Heart right ventricle (tissue), 16 donors: ENCODE data around the gene MRPL4. TPM values are rescaled to one million over a fixed set of nuclear protein-coding genes. Genes with fewer than 3 reads are reported as not detected.
"Not testable (repeated sequence)": the region's sequence is repeated elsewhere in the genome, so short reads cannot be mapped to it uniquely, and the experiment has no call there.

Experiments
- ATAC-seq, 8 donors: fragments of 200-7000 bp; cut with Tn5 transposase; one replicate each; pipeline ENCODE4 v1.9.1; 2020; ENCODE audit warnings: mild to moderate bottlenecking in 8 of 8, moderate library complexity in 8 of 8, moderate number of reproducible peaks in 1 of 8
- DNase-seq, 2 donors: peaks; one replicate each; pipeline ENCODE4 v3.0.0-alpha.2; 2020
- H3K27ac ChIP-seq, 10 donors: fragments of 200-600 bp; sonication (generic) in 2 of 10; one replicate each; pipeline versions ENCODE4 v1.5.0 to v1.8.0; 2020 to 2022; ENCODE audit warnings: mild to moderate bottlenecking in 3 of 10
- H3K27me3 ChIP-seq, 7 donors: fragments of 200-600 bp; one replicate each; pipeline ENCODE4 v1.8.0; 2021 to 2022; ENCODE audit warnings: mild to moderate bottlenecking in 2 of 7
- H3K36me3 ChIP-seq, 9 donors: fragments of 200-600 bp; sonication (generic) in 1 of 9; one replicate each; pipeline versions ENCODE4 v1.5.0 to v1.8.0; 2020 to 2022; ENCODE audit warnings: mild to moderate bottlenecking in 2 of 9
- H3K4me1 ChIP-seq, 9 donors: fragments of 200-600 bp; sonication (generic) in 1 of 9; one replicate each; pipeline versions ENCODE4 v1.5.0 to v1.8.0; 2020 to 2022; ENCODE audit warnings: mild to moderate bottlenecking in 4 of 9
- H3K4me3 ChIP-seq, 10 donors: fragments of 200-600 bp; sonication (generic) in 2 of 10; one replicate each; pipeline versions ENCODE4 v1.5.0 to v1.8.0; 2020 to 2022; ENCODE audit warnings: mild to moderate bottlenecking in 7 of 10, moderate library complexity in 2 of 10
- H3K9me3 ChIP-seq, 11 donors: fragments of 200-600 bp in 10 of 11; sonication (generic) in 2 of 11; one replicate each; pipeline versions ENCODE4 v1.5.0 to v1.8.0; 2013 to 2022; ENCODE audit warnings: mild to moderate bottlenecking in 2 of 11, control low read depth in 1 of 11, moderate library complexity in 1 of 11
- WGBS, 2 donors: extraction: QIAGEN DNeasy Blood & Tissue Kit; methylation state at CpG; one replicate each; pipeline ENCODE4 v1.1.7; 2013; ENCODE audit warnings: inconsistent platforms in 1 of 2; 5-methylcytosine and 5-hydroxymethylcytosine counted together
- intact Hi-C, 10 donors: fragments of 100-400 bp; cut with DNase I; formaldehyde crosslinking; loops; one replicate each; pipeline versions ENCODE4 v1.11.1 to v1.14.2; 2022
- polyA plus RNA-seq, 2 donors: library from polyadenylated mRNA; stranded (reverse); fragments of 200-250 nt; gene quantifications; one replicate each; pipeline ENCODE4 v1.2.3, GENCODE V29; 2013
- total RNA-seq, 10 donors: library from RNA; stranded (reverse); fragmentation: NEBNext Ultra II Directional in 3 of 10; extraction: Animal tissue kit (Norgen Biotek cat#: 25700) in 3 of 10; gene quantifications; one replicate each; pipeline versions ENCODE4 v1.2.1 to v1.2.4, GENCODE V29; 2021 to 2023
- TF ChIP-seq, protein P1 (sequence below), 9 donors: fragments of 200-600 bp; sonication (generic) in 2 of 9; IDR thresholded peaks; one replicate each; pipeline versions ENCODE4 v1.5.0 to v1.8.0; 2021 to 2022; ENCODE audit warnings: antibody characterized with exemption in 9 of 9, mild to moderate bottlenecking in 5 of 9, moderate library complexity in 1 of 9
- donor health status: Arrhythmogenic right ventricular cardiomyopathy.
- donor health status: ischemic (EF 13 %, LVEDD 7.1; RV severe dilation, severe dysfunction).
- donor health status: healthy with polysubstance abuse.
- donor health status: DM: no; HTN: yes; CAD: no.
- donor health status: DM: no; HTN: no; CAD: no.
- donor health status: ischemic (EF 25% LVEDD 6.9; RV normal size, moderate dysfunction).
- donor health status: ischemic (EF 25% LVEDD 5.7; RV mildly dilated, moderate dysfunction).
- donor health status: healthy.
- donor health status: DM: yes; HTN: yes; CAD: no.
- donor health status: Ischemic cardiomyopathy.
- donor health status: ischemic (EF 35%, LVEDD 5.7; RV mildly dilated, moderate dysfunction).
- donor health status: nonischemic (EF 11% LVEDD 7.7; RV severe dilation, severe dysfunction).
- donor health status: DM: yes; HTN: yes; CAD: no.
- donor health status: PGD.
- donor health status: ischemic (EF 29% LVEDD 5.4; RV normal size, mild dysfunction).
- donor health status: nonischemic (EF 23%, LVEDD 6.1; RV moderate dilation, normal function).

MRPL4 gene
- total and polyA plus RNA-seq, 12 donors = 29.0 to 101 (median 69.0) TPM

DNA sequence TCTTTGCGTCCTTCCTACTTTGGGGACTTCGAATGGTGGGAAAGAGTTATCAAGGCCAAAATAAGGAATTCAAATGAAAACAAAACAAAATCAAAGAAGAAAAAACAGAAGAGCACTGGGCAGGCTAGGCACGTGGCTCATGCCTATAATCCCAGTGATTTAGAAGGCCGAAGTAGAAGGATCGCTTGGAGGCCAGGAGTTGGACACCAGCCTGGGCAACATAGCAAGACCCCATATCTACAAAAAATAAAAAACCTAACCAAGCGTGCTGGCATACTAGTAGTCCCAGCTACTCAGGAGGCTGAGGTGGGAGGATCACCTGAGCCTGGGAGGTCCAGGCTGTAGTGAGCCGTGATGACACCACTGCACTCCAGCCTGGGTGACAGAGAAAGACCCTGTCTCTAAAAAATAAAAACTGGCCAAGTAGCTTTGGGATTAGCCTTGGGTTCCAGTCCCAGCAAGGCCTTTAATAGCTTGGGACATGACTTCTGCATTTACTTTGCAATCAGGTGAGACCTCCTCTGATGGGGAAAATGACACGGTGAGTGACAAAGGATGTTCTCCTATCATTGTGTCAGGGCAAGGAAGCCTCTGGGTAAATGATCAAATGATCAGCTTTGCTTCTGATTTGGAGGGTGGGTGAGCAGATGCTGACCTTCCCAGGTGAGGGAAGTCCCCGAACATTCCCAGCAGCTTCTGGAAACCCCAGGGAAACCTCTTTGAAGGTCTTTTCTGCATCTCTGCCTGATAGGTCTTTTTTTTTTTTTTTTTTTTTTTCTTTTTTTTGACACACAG lies 26.0 kb downstream of the MRPL4 start:
- intact Hi-C loops = loop anchor here in 2 of 10 donors (10.0 kb wide), 1 partner anchor 57 kb away; the partner anchor contains the start of genes ICAM3 (in 2 of the 2) and RAVER1 (in 2 of the 2)
- WGBS, 2 donors = 92% methylated on average over 9 of the region's 9 CpGs
- H3K36me3 ChIP-seq = peaks cover 0 to 97% (median 4%) of the 10 kb centered on the region in 9 donors
- ATAC-seq = no peak
- DNase-seq = no peak
- H3K9me3 ChIP-seq = no peaks in the 10 kb centered on the region
- no peaks in the 10 kb centered on the region for H3K27me3 ChIP-seq
- H3K27ac ChIP-seq = no peak overlapping the region
- peaks cover 0 to 42% (median 0%) of the 10 kb centered on the region in 9 donors for H3K4me1 ChIP-seq
- no peak overlapping the region for H3K4me3 ChIP-seq
- TF ChIP-seq, protein P1, sequence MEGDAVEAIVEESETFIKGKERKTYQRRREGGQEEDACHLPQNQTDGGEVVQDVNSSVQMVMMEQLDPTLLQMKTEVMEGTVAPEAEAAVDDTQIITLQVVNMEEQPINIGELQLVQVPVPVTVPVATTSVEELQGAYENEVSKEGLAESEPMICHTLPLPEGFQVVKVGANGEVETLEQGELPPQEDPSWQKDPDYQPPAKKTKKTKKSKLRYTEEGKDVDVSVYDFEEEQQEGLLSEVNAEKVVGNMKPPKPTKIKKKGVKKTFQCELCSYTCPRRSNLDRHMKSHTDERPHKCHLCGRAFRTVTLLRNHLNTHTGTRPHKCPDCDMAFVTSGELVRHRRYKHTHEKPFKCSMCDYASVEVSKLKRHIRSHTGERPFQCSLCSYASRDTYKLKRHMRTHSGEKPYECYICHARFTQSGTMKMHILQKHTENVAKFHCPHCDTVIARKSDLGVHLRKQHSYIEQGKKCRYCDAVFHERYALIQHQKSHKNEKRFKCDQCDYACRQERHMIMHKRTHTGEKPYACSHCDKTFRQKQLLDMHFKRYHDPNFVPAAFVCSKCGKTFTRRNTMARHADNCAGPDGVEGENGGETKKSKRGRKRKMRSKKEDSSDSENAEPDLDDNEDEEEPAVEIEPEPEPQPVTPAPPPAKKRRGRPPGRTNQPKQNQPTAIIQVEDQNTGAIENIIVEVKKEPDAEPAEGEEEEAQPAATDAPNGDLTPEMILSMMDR (IDR thresholded peaks at IDR 0.05) = no peak

DNA sequence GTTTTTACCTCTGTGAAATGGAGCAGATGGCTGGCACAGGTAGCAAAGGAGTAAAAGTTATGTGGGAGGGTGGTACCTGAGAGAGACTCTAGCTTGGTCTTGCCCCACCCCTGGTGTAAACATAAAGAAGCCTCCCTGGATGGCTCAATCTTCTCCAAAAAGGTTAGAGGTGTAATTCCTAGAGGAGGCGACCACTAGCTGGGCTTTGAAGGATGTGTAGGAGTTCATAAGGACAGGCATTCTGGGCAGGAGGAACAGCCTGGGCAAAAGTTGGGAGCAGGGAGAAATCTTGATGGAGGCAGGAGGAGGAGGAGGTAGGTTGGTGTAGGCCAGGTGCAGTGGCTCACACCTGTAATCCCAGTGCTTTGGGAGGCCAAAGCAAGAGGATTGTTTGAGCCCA lies 26.9 kb downstream of the MRPL4 start:
- no peak overlapping the region for H3K4me3 ChIP-seq
- no peak overlapping the region for H3K27ac ChIP-seq
- ATAC-seq = no peak
- H3K27me3 ChIP-seq = no peaks in the 10 kb centered on the region
- WGBS, 2 donors = 94 to 96% methylated on average over 1 of the region's 1 CpG
- peaks cover 0 to 37% (median 0%) of the 10 kb centered on the region in 9 donors for H3K4me1 ChIP-seq
- no peaks in the 10 kb centered on the region for H3K9me3 ChIP-seq
- DNase-seq = no peak
- H3K36me3 ChIP-seq = peaks cover 0 to 100% (median 8%) of the 10 kb centered on the region in 9 donors
- intact Hi-C loops = loop anchor here in 2 of 10 donors (10.0 kb wide), 1 partner anchor 56 kb away; the partner anchor contains the start of genes ICAM3 (in 2 of the 2) and RAVER1 (in 2 of the 2)
- TF ChIP-seq, protein P1 (IDR thresholded peaks at IDR 0.05) = no peak

DNA sequence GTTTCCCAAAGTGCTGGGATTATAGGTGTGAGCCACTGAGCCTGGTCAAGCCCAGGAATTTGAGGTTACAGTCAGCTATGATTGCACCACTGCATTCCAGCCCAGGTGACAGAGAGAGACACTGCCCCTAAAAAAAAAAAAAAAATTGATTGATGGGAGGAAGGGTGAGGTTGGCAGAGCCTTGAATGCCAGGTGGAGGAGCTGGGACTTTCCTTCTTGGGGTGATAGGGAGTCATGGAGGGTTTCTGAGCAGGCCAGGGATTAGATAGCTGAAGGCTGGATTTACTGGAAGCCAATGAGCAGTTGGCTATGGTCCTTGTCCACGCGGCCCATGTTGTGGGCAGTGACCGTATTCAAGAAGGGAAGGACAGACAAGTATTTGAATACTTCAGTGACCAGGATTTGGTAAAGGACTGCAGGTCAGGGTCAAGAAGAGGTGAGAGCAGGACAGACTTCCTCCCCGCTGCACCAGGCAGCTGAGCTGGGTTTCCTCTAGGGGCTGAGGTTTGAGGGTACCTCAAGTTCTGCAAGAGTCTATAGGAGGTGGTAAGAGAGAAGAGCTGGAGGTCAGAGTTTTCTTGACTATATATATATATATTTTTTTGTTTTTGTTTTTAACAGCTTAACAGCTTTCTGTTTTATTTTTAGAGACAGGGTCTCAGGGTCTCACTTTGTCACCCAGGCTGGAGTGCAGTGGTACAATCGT lies 27.9 kb downstream of the MRPL4 start:
- intact Hi-C loops = loop anchor here in 2 of 10 donors (10.0 kb wide), 1 partner anchor 55 kb away; the partner anchor contains the start of genes ICAM3 (in 2 of the 2) and RAVER1 (in 2 of the 2)
- 84 to 86% methylated on average over 5 of the region's 5 CpGs for WGBS, 2 donors
- TF ChIP-seq, protein P1 (IDR thresholded peaks at IDR 0.05) = no peak
- ATAC-seq (no peak), DNase-seq (no peak)
- Histone ChIP-seq H3K36me3 (peaks cover 0 to 100% (median 17%) of the 10 kb centered on the region in 9 donors), H3K4me3 (no peak overlapping the region), H3K9me3 (no peaks in the 10 kb centered on the region), H3K27ac (no peak overlapping the region), H3K27me3 (no peaks in the 10 kb centered on the region), H3K4me1 (peaks cover 0 to 29% (median 0%) of the 10 kb centered on the region in 9 donors)

DNA sequence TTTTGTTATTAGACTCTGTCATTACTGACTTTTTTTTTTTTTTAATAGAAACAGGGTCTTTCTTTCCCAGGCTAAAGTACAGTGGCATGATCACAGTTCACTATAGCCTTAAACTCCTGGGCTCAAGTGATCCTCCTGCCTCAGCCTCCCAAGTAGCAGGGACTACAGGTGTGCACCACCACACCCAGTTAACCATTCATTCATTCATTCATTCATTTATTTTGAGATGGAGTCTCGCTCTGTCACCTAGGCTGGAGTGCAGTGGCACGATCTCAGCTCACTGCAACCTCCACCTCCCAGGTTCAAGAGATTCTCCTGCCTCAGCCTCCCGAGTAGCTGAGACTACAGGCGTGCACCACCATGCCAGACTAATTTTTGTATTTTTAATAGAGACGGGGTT lies 30.0 kb downstream of the MRPL4 start:
- peaks cover 6 to 37% (median 19%) of the 10 kb centered on the region in 9 donors for H3K4me1 ChIP-seq
- H3K27me3 ChIP-seq, H3K4me3 ChIP-seq, ATAC-seq, H3K27ac ChIP-seq, H3K9me3 ChIP-seq, intact Hi-C loops, DNase-seq: not testable (repeated sequence)
- 94 to 97% methylated on average over 5 of the region's 5 CpGs for WGBS, 2 donors
- H3K36me3 ChIP-seq = peaks cover 0 to 93% (median 24%) of the 10 kb centered on the region in 9 donors
